Lower lobe of right lung (tissue), 2 donors: ENCODE data around the gene CDKL1. TPM values are rescaled to one million over a fixed set of nuclear protein-coding genes. Genes with fewer than 3 reads are reported as not detected.
A peak's percentile ranks its signal among the peaks of the same experiment; 100 is the strongest.
"Not testable (repeated sequence)": the region's sequence is repeated elsewhere in the genome, so short reads cannot be mapped to it uniquely, and the experiment has no call there.

Source experiments
- ATAC-seq, 2 donors: fragments of 200-7000 bp; cut with Tn5 transposase; one replicate each; pipeline ENCODE4 v1.9.1; 2020 to 2022; ENCODE audit warnings: mild to moderate bottlenecking in 2 of 2, moderate library complexity in 2 of 2
- DNase-seq: peaks from one replicate; pipeline ENCODE4 v3.0.0-alpha.2; 2020
- H3K27ac ChIP-seq: fragments of 200-600 bp; one replicate; pipeline ENCODE4 v1.8.0; 2022
- H3K27me3 ChIP-seq: fragments of 200-600 bp; one replicate; pipeline ENCODE4 v1.8.0; 2022; ENCODE audit warnings: low read depth
- H3K36me3 ChIP-seq: fragments of 200-600 bp; one replicate; pipeline ENCODE4 v1.8.0; 2022; ENCODE audit warnings: mild to moderate bottlenecking
- H3K4me1 ChIP-seq: fragments of 200-600 bp; one replicate; pipeline ENCODE4 v1.8.0; 2022
- H3K4me3 ChIP-seq: fragments of 200-600 bp; one replicate; pipeline ENCODE4 v1.8.0; 2022; ENCODE audit warnings: mild to moderate bottlenecking
- H3K9me3 ChIP-seq: fragments of 200-600 bp; one replicate; pipeline ENCODE4 v1.8.0; 2022
- intact Hi-C: fragments of 100-400 bp; cut with DNase I; formaldehyde crosslinking; loops from one replicate; pipeline ENCODE4 v1.11.0; 2022
- total RNA-seq: library from RNA; stranded (reverse); fragmentation: NEBNext Ultra II Directional; extraction: Animal tissue kit (Norgen Biotek cat#: 25700); gene quantifications from one replicate; pipeline ENCODE4 v1.2.1, GENCODE V29; 2021
- TF ChIP-seq, protein P1 (sequence below): fragments of 200-600 bp; IDR thresholded peaks from one replicate; pipeline ENCODE4 v1.8.0; 2022; ENCODE audit warnings: antibody characterized with exemption, mild to moderate bottlenecking
- donor health status: DM: no; HTN: yes; CAD: no; lungs with severe emphysema.

The CDKL1 gene
- total RNA-seq, 1 donor from 2014 or later: 25.3 TPM

DNA sequence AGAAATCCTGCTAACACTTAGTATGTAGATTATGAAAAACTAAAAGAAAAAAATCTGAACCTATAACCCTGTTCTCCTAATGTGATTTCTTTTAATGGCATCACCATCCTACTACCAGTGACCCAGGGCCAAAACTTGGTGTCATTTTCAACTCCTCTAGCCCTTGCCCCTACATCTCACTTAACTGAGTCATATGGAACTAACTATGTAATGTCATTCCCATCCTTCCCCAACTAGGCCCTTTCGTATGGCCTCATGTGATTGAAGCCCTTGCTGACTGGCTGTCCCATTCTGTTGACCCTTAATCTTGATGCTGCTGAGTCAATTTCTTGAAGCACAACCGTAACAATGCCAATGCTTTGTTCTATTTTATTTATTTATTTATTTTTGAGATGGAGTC, 77.0 kb downstream of the CDKL1 start:
- H3K27me3 ChIP-seq: no peaks in the 10 kb centered on the region
- peaks cover 22% of the 10 kb centered on the region for H3K4me1 ChIP-seq
- H3K9me3 ChIP-seq: no peaks in the 10 kb centered on the region
- DNase-seq (no peak), ATAC-seq (no peak)
- intact Hi-C loops: loop anchor here (10.0 kb wide), 1 partner anchor 205 kb away; no protein-coding TSS in a partner anchor
- peaks cover 22% of the 10 kb centered on the region for H3K36me3 ChIP-seq
- TF ChIP-seq, protein P1, sequence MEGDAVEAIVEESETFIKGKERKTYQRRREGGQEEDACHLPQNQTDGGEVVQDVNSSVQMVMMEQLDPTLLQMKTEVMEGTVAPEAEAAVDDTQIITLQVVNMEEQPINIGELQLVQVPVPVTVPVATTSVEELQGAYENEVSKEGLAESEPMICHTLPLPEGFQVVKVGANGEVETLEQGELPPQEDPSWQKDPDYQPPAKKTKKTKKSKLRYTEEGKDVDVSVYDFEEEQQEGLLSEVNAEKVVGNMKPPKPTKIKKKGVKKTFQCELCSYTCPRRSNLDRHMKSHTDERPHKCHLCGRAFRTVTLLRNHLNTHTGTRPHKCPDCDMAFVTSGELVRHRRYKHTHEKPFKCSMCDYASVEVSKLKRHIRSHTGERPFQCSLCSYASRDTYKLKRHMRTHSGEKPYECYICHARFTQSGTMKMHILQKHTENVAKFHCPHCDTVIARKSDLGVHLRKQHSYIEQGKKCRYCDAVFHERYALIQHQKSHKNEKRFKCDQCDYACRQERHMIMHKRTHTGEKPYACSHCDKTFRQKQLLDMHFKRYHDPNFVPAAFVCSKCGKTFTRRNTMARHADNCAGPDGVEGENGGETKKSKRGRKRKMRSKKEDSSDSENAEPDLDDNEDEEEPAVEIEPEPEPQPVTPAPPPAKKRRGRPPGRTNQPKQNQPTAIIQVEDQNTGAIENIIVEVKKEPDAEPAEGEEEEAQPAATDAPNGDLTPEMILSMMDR: no peak
- H3K4me3 ChIP-seq: no peak overlapping the region
- H3K27ac ChIP-seq: peak overlapping the region; percentile 4

DNA sequence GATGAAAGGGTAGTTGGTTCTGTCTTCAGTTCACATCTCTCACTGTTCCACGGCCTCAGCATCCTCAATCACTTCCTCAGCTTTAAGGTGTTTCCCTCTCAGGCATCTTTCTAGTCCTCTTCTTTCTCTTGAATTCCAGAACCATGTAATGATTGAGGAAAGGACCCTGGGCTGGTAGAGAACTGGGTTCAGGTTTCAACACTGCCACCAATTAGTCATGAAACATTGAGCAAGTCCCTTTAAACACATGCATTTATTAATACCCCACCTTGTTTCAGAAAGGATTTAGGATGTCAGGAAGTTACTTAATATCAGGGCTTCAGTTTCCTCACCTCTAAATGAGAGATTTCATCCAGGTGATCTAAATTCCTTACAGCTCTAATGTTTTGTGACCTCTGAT, 77.4 kb downstream of the CDKL1 start:
- no peak for DNase-seq
- Histone ChIP-seq H3K27ac (peak overlapping the region; percentile 4), H3K36me3 (peaks cover 18% of the 10 kb centered on the region), H3K4me3 (no peak overlapping the region), H3K27me3 (no peaks in the 10 kb centered on the region), H3K9me3 (no peaks in the 10 kb centered on the region), H3K4me1 (peaks cover 22% of the 10 kb centered on the region)
- TF ChIP-seq, protein P1: no peak
- no peak for ATAC-seq
- intact Hi-C loops: no loop called here

DNA sequence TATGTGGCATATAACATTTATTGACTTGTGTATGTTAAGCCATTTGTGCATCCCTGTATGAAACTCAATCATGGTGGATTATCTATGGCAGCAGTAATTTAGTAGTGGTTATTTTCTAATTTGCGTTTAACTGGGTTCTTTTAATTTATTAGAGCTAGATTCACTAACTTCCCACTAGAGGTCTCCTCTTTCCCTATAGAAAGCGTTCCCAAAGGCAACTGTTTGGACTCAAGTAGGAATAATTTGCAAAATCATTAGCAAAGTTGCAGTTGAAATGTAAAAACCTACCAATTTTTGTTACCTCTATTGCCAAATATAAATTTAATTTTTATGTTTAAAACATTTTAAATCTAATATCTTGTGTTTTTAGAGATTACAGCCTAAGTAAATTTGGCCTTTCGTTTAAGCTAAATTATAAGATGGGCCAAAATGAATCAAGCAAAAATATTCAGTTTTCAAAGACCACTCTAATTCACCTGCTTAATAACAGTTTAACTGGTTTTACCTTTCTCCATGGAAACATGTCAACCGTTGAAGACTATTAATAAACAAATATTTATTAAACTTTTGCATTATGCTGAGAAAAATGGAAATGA, 78.6 kb downstream of the CDKL1 start:
- TF ChIP-seq, protein P1: peak; percentile 56
- no peaks in the 10 kb centered on the region for H3K27me3 ChIP-seq
- H3K9me3 ChIP-seq: no peaks in the 10 kb centered on the region
- no peak overlapping the region for H3K4me3 ChIP-seq
- no peak for ATAC-seq
- peaks cover 26% of the 10 kb centered on the region for H3K4me1 ChIP-seq
- no peak for DNase-seq
- intact Hi-C loops: no loop called here
- peaks cover 8% of the 10 kb centered on the region for H3K36me3 ChIP-seq
- H3K27ac ChIP-seq: no peak overlapping the region

DNA sequence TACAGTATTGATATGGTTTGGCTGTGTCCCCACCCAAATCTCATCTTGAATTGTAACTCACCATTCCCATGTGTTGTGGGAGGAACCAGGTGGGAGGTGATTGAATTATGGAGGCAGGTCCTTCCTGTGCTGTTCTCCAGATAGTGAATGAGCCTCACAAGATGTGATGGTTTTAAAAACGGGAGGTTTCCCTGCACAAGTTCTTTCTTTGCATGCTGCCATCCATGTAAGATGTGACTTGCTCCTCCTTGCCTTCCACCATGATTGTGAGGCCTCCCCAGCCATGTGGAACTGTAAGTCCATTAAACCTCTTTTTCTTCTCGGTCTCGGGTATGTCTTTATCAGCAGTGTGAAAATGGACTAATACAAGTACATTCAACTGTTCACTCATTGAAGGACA, 82.6 kb downstream of the CDKL1 start:
- H3K27me3 ChIP-seq, DNase-seq, intact Hi-C loops, H3K4me3 ChIP-seq, H3K27ac ChIP-seq, ATAC-seq, H3K9me3 ChIP-seq, H3K36me3 ChIP-seq: not testable (repeated sequence)
- peaks cover 17% of the 10 kb centered on the region for H3K4me1 ChIP-seq

DNA sequence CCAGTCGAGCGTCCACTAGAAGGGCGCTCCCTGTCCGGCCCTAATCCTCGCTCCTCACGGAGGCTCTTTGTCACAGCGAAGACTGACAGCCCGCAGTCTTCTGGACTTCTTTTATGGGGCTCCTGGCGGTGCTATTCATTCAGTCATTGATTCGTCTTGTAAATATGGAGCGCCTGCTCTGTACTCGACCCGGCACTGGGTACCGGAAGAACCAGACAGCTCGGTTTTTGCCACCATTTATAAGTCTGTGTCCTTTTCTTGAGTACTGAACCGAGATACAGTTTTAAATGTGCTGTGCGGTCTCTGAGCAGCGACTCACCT, 84.0 kb downstream of the CDKL1 start:
- Histone ChIP-seq H3K27me3 (no peaks in the 10 kb centered on the region), H3K9me3 (no peaks in the 10 kb centered on the region), H3K27ac (peak overlapping the region; percentile 94), H3K4me3 (peak overlapping the region; percentile 93), H3K4me1 (peaks cover 17% of the 10 kb centered on the region), H3K36me3 (no peaks in the 10 kb centered on the region)
- ATAC-seq: peak; percentile 35 to 43
- TF ChIP-seq, protein P1: no peak
- no peak for DNase-seq
- intact Hi-C loops: no loop called here

DNA sequence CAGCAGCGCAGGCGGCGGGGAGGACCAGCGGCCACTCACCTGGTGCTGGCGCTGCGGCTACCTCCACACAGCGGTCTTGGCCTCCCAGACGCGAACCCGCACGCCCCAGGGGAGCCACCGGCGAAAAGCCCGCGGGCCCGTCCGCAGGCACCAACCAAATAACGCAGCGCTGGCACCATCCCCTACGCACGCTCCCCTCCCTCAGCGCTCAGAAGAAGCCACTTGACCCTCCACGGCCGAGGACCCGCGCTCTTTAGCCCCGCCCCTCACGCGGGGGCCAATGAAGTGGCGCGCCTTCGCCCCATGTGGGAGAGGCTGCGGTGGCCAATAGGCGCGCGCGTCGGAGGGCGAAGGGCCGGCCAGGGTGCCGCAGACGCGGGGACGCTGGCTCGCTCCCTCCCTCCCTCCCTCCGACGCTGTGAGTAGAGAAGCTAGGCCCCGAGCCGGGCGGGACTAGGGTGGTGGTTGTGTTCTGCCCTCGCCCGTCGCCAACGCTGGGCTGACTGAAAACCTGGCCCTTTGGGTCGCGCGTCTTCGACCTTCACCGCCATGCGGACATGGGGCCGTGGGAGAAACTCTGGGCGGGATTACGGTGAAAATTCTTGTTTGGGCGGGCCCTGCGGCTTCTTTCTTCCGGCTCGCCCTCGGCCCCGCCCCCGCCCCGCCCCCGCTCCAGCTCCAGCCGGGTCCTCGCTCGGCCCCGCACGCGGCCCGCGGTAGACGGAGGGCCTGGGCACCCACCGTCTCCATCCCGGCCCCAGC, 84.5 kb downstream of the CDKL1 start, which contains the start of the genes DMAC2L and L2HGDH:
Gene DMAC2L (plus strand): TSS at position 353 of the 762 bp plus-strand sequence. CDS start 9,164 bp downstream, outside the sequence.
Gene L2HGDH (minus strand): TSS at position 258 of the 762 bp plus-strand sequence. CDS start 79 bp downstream, at position 179.
- Histone ChIP-seq H3K27ac (peak within 1 kb of the TSS; percentile 94), H3K4me3 (peak within 1 kb of the TSS; percentile 93), H3K36me3 (no peaks in the 10 kb centered on the region), H3K27me3 (no peaks in the 10 kb centered on the region), H3K9me3 (no peaks in the 10 kb centered on the region), H3K4me1 (peaks cover 17% of the 10 kb centered on the region)
- intact Hi-C loops: no loop called here
- TF ChIP-seq, protein P1: no peak
- peak; percentile 99 for ATAC-seq
- peak; percentile 96 for DNase-seq
